ENCODE data around the gene SYT7.

The SYT7 gene

DNA sequence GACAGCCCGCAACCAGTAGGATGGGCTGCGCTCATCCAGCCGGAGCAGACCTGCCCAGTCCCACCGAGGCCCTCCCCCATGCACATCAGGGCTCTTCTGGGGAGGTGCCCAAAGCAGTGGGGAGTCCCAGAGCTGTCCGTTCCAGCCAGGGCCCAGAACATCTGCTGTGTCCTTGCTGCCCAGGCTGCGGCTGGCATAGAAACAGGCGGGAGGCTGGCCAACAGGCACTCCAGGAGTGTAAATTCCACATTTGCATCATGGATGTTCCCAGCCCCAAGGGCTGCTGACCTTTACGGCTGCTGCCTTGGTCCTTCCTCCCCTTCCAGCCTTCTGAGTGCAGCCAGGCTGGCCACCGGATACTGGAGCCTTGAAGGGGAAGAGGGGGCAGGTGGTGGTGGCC, 30.0 kb upstream of the SYT7 start:
- Histone ChIP-seq H3K79me2 (ENCODE audit: control insufficient read depth, insufficient read depth, low read length, poor library complexity) (no peaks in the 10 kb centered on the region), H4K8ac (ENCODE audit: low read depth, low read length) (no peak overlapping the region), H3K9me3 (ENCODE audit: insufficient read depth, low read depth, low read length) (peaks cover 3% of the 10 kb centered on the region), H3K4me1 (ENCODE audit: control insufficient read depth in 1 of 2, insufficient read depth in 2 of 2, low read length in 2 of 2) (peaks cover 4 to 5% of the 10 kb centered on the region in 2 experiments), H3K27ac (ENCODE audit: low read depth, low read length) (no peak overlapping the region), H3K9ac (ENCODE audit: low read length) (no peak overlapping the region), H3K4me3 (ENCODE audit: low read depth, low read length) (no peak overlapping the region), H3K79me1 (ENCODE audit: low read length) (peaks cover 2% of the 10 kb centered on the region), H3K4ac (ENCODE audit: low read depth, low read length) (no peak overlapping the region), H3K4me2 (ENCODE audit: low read length) (no peak overlapping the region), H4K91ac (ENCODE audit: low read depth, low read length) (no peak overlapping the region), H2AK5ac (ENCODE audit: low read length) (no peak overlapping the region), H2BK5ac (ENCODE audit: low read depth, low read length, poor library complexity) (no peak overlapping the region), H2BK120ac (ENCODE audit: insufficient read depth, low read length, poor library complexity) (no peak overlapping the region), H3K23ac (ENCODE audit: low read length) (no peak overlapping the region), H2AFZ (ENCODE audit: insufficient read depth, low read length, poor library complexity) (no peak overlapping the region), H3K18ac (ENCODE audit: low read length) (no peak overlapping the region), H2BK12ac (ENCODE audit: low read length) (no peak overlapping the region), H3K14ac (ENCODE audit: low read length) (no peak overlapping the region), H3K27me3 (ENCODE audit: insufficient read depth, low read length) (no peaks in the 10 kb centered on the region), H4K12ac (ENCODE audit: low read depth, low read length) (no peak overlapping the region), H3K36me3 (ENCODE audit: control insufficient read depth in 1 of 2, insufficient read depth in 2 of 2, low read length in 2 of 2) (no peaks in the 10 kb centered on the region)
- no peak for DNase-seq
- WGBS (ENCODE audit: extremely low coverage, insufficient coverage, insufficient read length): no CpG with 5 or more reads among the region's 9 CpGs

DNA sequence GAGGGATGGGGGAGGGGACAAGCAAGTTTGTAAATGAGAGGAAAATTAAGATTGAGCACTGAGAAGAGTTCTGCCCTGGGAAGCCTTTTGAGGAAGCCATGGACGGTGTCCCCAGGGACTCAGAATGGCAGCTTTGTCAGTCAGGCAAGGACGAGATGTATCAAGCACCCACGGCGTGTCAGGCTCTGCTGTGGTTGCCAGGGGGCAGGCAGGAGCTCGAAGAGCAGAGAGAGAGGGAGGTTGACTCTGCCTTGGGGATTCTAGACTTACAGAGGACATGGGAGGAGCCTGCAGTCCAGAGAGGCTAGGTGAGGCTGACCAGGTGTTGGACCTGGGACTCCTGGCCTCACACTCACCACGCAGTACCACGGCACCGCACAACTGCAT, 29.1 kb upstream of the SYT7 start:
- Histone ChIP-seq H4K8ac (ENCODE audit: low read depth, low read length) (no peak overlapping the region), H3K4ac (ENCODE audit: low read depth, low read length) (no peak overlapping the region), H2AK5ac (ENCODE audit: low read length) (no peak overlapping the region), H3K79me1 (ENCODE audit: low read length) (peaks cover 2% of the 10 kb centered on the region), H3K23ac (ENCODE audit: low read length) (no peak overlapping the region), H3K27ac (ENCODE audit: low read depth, low read length) (no peak overlapping the region), H3K9me3 (ENCODE audit: insufficient read depth, low read depth, low read length) (peaks cover 3% of the 10 kb centered on the region), H3K9ac (ENCODE audit: low read length) (no peak overlapping the region), H3K4me3 (ENCODE audit: low read depth, low read length) (no peak overlapping the region), H4K91ac (ENCODE audit: low read depth, low read length) (no peak overlapping the region), H3K27me3 (ENCODE audit: insufficient read depth, low read length) (no peaks in the 10 kb centered on the region), H4K12ac (ENCODE audit: low read depth, low read length) (no peak overlapping the region), H3K4me1 (ENCODE audit: control insufficient read depth in 1 of 2, insufficient read depth in 2 of 2, low read length in 2 of 2) (peaks cover 4 to 5% of the 10 kb centered on the region in 2 experiments), H3K14ac (ENCODE audit: low read length) (no peak overlapping the region), H2AFZ (ENCODE audit: insufficient read depth, low read length, poor library complexity) (no peak overlapping the region), H2BK12ac (ENCODE audit: low read length) (peak overlapping the region; percentile 15), H3K36me3 (ENCODE audit: control insufficient read depth in 1 of 2, insufficient read depth in 2 of 2, low read length in 2 of 2) (no peaks in the 10 kb centered on the region), H3K18ac (ENCODE audit: low read length) (no peak overlapping the region), H3K4me2 (ENCODE audit: low read length) (no peak overlapping the region), H2BK5ac (ENCODE audit: low read depth, low read length, poor library complexity) (no peak overlapping the region), H3K79me2 (ENCODE audit: control insufficient read depth, insufficient read depth, low read length, poor library complexity) (no peaks in the 10 kb centered on the region), H2BK120ac (ENCODE audit: insufficient read depth, low read length, poor library complexity) (no peak overlapping the region)
- WGBS (ENCODE audit: extremely low coverage, insufficient coverage, insufficient read length): no CpG with 5 or more reads among the region's 8 CpGs
- peak; percentile 34 to 56 for DNase-seq

DNA sequence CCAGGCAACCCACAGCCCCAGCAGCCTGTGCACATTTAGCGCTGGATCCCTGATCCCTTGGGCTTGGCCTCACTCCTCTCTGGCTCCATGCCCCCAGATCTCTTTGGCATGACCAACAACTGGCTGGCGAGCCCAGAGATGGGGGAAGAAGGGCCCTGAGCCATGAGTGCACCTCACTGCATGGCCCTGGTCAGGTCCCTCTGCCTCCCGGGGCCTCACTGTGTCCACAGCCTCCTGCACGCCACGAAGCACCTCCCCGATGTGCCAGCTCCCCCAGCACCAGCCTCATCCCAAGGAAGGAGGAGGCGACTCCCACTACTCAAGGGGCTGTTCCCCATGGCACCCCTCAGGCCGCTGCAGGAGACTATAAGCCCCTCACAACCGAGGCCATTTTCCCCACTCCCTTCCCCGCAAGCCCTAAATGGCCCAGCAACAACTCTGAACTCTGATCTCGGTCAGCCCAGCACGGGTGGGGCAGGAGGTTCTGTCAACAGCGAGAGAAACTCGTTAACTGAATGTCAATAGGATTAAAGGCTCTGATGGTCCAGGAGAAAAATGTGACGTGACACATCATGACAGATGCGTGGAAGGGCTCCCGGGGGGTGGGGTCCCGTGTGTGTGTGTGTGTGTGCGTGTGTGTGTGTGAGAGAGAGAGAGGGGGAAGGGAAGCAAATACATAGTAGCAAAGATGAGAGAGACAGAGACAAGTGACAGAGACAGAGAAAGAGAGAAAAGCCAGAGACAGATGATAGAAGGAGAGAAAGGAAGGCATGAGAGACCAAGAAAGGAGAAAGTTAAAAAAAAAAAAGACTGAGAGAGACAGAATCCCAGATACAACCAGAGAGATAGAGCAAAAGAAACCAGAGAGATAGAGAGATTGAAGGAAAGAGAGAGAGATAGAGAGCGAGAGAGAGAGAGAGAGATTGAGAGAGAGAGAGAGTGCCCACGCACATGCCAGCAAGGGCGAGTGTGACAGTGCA, 28.4 kb upstream of the SYT7 start:
- no peak overlapping the region for H2AFZ ChIP-seq (ENCODE audit: insufficient read depth, low read length, poor library complexity)
- peaks cover 2% of the 10 kb centered on the region for H3K79me1 ChIP-seq (ENCODE audit: low read length)
- H3K4me3 ChIP-seq (ENCODE audit: low read depth, low read length): no peak overlapping the region
- no peak overlapping the region for H3K23ac ChIP-seq (ENCODE audit: low read length)
- H2BK120ac ChIP-seq (ENCODE audit: insufficient read depth, low read length, poor library complexity): no peak overlapping the region
- H2AK5ac ChIP-seq (ENCODE audit: low read length): peak overlapping the region; percentile 41
- H4K8ac ChIP-seq (ENCODE audit: low read depth, low read length): no peak overlapping the region
- H3K4me2 ChIP-seq (ENCODE audit: low read length): no peak overlapping the region
- H3K9me3 ChIP-seq (ENCODE audit: insufficient read depth, low read depth, low read length): peaks cover 3% of the 10 kb centered on the region
- no peaks in the 10 kb centered on the region for H3K36me3 ChIP-seq (ENCODE audit: control insufficient read depth in 1 of 2, insufficient read depth in 2 of 2, low read length in 2 of 2)
- no peak overlapping the region for H3K18ac ChIP-seq (ENCODE audit: low read length)
- H3K79me2 ChIP-seq (ENCODE audit: control insufficient read depth, insufficient read depth, low read length, poor library complexity): no peaks in the 10 kb centered on the region
- peaks cover 4 to 5% of the 10 kb centered on the region in 2 experiments for H3K4me1 ChIP-seq (ENCODE audit: control insufficient read depth in 1 of 2, insufficient read depth in 2 of 2, low read length in 2 of 2)
- WGBS (ENCODE audit: extremely low coverage, insufficient coverage, insufficient read length): 100% methylated on average over 1 of the region's 22 CpGs
- H2BK12ac ChIP-seq (ENCODE audit: low read length): no peak overlapping the region
- no peak overlapping the region for H2BK5ac ChIP-seq (ENCODE audit: low read depth, low read length, poor library complexity)
- H3K27me3 ChIP-seq (ENCODE audit: insufficient read depth, low read length): no peaks in the 10 kb centered on the region
- H4K91ac ChIP-seq (ENCODE audit: low read depth, low read length): peak overlapping the region; percentile 1
- no peak overlapping the region for H3K4ac ChIP-seq (ENCODE audit: low read depth, low read length)
- H4K12ac ChIP-seq (ENCODE audit: low read depth, low read length): no peak overlapping the region
- no peak overlapping the region for H3K9ac ChIP-seq (ENCODE audit: low read length)
- no peak for DNase-seq
- H3K27ac ChIP-seq (ENCODE audit: low read depth, low read length): no peak overlapping the region
- H3K14ac ChIP-seq (ENCODE audit: low read length): peak overlapping the region; percentile 5

DNA sequence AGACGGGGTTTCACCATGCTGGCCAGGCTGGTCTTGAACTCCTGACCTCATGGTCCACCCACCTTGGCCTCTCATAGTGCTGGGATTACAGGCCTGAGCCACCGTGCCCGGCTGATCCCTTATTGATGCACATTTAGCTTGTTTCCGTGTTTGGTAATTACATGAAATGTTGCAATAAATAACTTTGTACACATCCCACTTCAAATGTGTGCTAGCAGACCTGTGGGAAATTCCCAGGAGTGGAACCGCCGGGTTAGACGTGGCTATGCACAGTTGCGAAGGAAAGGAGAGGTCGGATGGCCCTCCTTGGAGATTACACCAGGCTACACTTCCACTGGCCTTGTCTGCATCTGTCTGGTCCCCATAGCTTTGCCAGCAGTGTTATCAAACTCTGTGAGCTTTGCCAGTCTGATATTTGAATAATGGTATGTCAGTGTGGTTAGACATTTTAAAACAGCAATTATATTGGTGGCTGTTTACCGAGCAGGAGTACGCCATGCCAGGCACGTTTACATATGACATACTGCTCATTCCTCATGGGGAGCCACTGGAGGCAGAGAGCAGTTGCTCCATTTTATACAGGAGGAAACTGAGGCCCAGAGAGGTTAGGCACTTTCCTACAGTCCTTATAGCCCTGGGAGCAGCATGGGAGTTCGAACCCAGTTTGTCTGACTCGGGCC, 27.2 kb upstream of the SYT7 start:
- Histone ChIP-seq H2AFZ (ENCODE audit: insufficient read depth, low read length, poor library complexity) (no peak overlapping the region), H2BK120ac (ENCODE audit: insufficient read depth, low read length, poor library complexity) (no peak overlapping the region), H3K79me1 (ENCODE audit: low read length) (peaks cover 2% of the 10 kb centered on the region), H2BK5ac (ENCODE audit: low read depth, low read length, poor library complexity) (no peak overlapping the region), H3K18ac (ENCODE audit: low read length) (no peak overlapping the region), H3K36me3 (ENCODE audit: control insufficient read depth in 1 of 2, insufficient read depth in 2 of 2, low read length in 2 of 2) (no peaks in the 10 kb centered on the region), H3K9me3 (ENCODE audit: insufficient read depth, low read depth, low read length) (peaks cover 3% of the 10 kb centered on the region), H3K27me3 (ENCODE audit: insufficient read depth, low read length) (no peaks in the 10 kb centered on the region), H3K4ac (ENCODE audit: low read depth, low read length) (no peak overlapping the region), H4K91ac (ENCODE audit: low read depth, low read length) (no peak overlapping the region), H3K9ac (ENCODE audit: low read length) (no peak overlapping the region), H4K8ac (ENCODE audit: low read depth, low read length) (no peak overlapping the region), H3K4me2 (ENCODE audit: low read length) (no peak overlapping the region), H4K12ac (ENCODE audit: low read depth, low read length) (no peak overlapping the region), H3K23ac (ENCODE audit: low read length) (no peak overlapping the region), H3K4me1 (ENCODE audit: control insufficient read depth in 1 of 2, insufficient read depth in 2 of 2, low read length in 2 of 2) (peaks cover 9% of the 10 kb centered on the region in 2 experiments), H2BK12ac (ENCODE audit: low read length) (no peak overlapping the region), H3K79me2 (ENCODE audit: control insufficient read depth, insufficient read depth, low read length, poor library complexity) (no peaks in the 10 kb centered on the region), H3K4me3 (ENCODE audit: low read depth, low read length) (no peak overlapping the region), H2AK5ac (ENCODE audit: low read length) (no peak overlapping the region), H3K14ac (ENCODE audit: low read length) (no peak overlapping the region), H3K27ac (ENCODE audit: low read depth, low read length) (no peak overlapping the region)
- no peak for DNase-seq
- WGBS (ENCODE audit: extremely low coverage, insufficient coverage, insufficient read length): no CpG with 5 or more reads among the region's 14 CpGs

Data from trophoblast cell (in vitro differentiated cells and primary cell).